RPMI8226 (cell line): ENCODE results near the gene RPP21.
A peak's percentile ranks its signal among the peaks of the same experiment; 100 is the strongest.

Experiments used
- DNase-seq: peaks from one replicate; pipeline ENCODE4 v3.0.0-alpha.2; 2015

RPP21 gene

GRCh38 chr6:30386166-30386565 lies 41.2 kb downstream of the RPP21 start:
- DNase-seq: no peak

GRCh38 chr6:30391240-30391639 lies 46.3 kb downstream of the RPP21 start:
- no peak for DNase-seq

- DNase-seq: peak; percentile 72
Measured at GRCh38 chr6:30394139-30394538, 49.2 kb downstream of the RPP21 start.
